Endothelial cell of umbilical vein (primary cell): ENCODE measurements around the gene SPATA6L. TPM values are rescaled to one million over a fixed set of nuclear protein-coding genes. Genes with fewer than 3 reads are reported as not detected.

Source experiments
- BruUV-seq: library from RNA; stranded (reverse); fragments of 400-500 nt; replicated peaks from 2 replicates; lab custom pipeline; 2021; lab: Mats Ljungman, UMichigan
- CTCF ChIA-PET: fragments of 300-600, 350-600 bp; sonication (Branson Sonifier 250); formaldehyde crosslinking; loops from one replicate; lab custom pipeline; 2021; ENCODE audit warnings: antibody characterized with exemption, inconsistent platforms; lab: Charles Lee
- POLR2A ChIA-PET: fragments of 300-600, 350-600 bp; sonication (Branson Sonifier 250); formaldehyde crosslinking; loops from one replicate; lab custom pipeline; 2021; ENCODE audit warnings: antibody characterized with exemption, inconsistent platforms; lab: Charles Lee
- DNase-seq: peaks from one replicate; pipeline ENCODE4 v3.0.0-alpha.2; 2011; ENCODE audit warnings: low read depth, low spot score
- FAIRE-seq: peaks from 2 replicates; lab custom pipeline; 2011; peaks lifted over from hg19 to GRCh38; lab: Jason Lieb, UNC
- H2AFZ ChIP-seq: 2 replicates; pipeline ENCODE4 v1.6.0; 2012; ENCODE audit warnings: low read depth, low read length, control low read depth, inconsistent platforms
- H3K27ac ChIP-seq: 2 replicates; pipeline ENCODE4 v1.5.1; 2011; ENCODE audit warnings: low read depth, mild to moderate bottlenecking, control low read depth, low read length, moderate library complexity; ENCODE audit not compliant: insufficient read depth
- H3K27me3 ChIP-seq, 2 experiments: 2 replicates each; pipeline versions ENCODE4 v1.6.0 to v1.6.1; 2011; ENCODE audit warnings: low read length in 2 of 2, mixed read lengths in 1 of 2; ENCODE audit not compliant: control insufficient read depth in 2 of 2, insufficient read depth in 2 of 2
- H3K36me3 ChIP-seq, 2 experiments: 2 replicates in 1 of 2; 3 replicates in 1 of 2; pipeline ENCODE4 v1.5.1; 2011; ENCODE audit warnings: low read length in 2 of 2, mild to moderate bottlenecking in 1 of 2, moderate library complexity in 1 of 2; ENCODE audit not compliant: control insufficient read depth in 2 of 2, insufficient read depth in 2 of 2; ENCODE audit errors: extremely low read depth in 1 of 2
- H3K4me1 ChIP-seq: 3 replicates; pipeline ENCODE4 v1.5.1; 2011; ENCODE audit warnings: mild to moderate bottlenecking, low read length; ENCODE audit not compliant: control insufficient read depth, insufficient read depth; ENCODE audit errors: extremely low read depth
- H3K4me2 ChIP-seq: 2 replicates; pipeline ENCODE4 v1.6.1; 2011; ENCODE audit warnings: low read length, control low read depth, mixed read lengths; ENCODE audit not compliant: insufficient read depth
- H3K4me3 ChIP-seq, 3 experiments: fragments of 200-600 bp in 1 of 3; sonication (generic), shearing (Covaris generic) in 1 of 3; replicated peaks in 1 of 3; 2 replicates each; pipeline ENCODE4 v1.5.1; 2011 to 2016; ENCODE audit warnings: control low read depth in 3 of 3, low read length in 3 of 3, mild to moderate bottlenecking in 2 of 3, inconsistent platforms in 1 of 3, low read depth in 1 of 3, moderate library complexity in 1 of 3; ENCODE audit not compliant: insufficient read depth in 1 of 3
- H3K79me2 ChIP-seq: 2 replicates; pipeline ENCODE4 v1.6.0; 2012; ENCODE audit warnings: low read length, inconsistent platforms; ENCODE audit not compliant: control insufficient read depth, insufficient read depth
- H3K9ac ChIP-seq: replicated peaks from 2 replicates; pipeline ENCODE3; 2011; ENCODE audit warnings: low read length, control low read depth; ENCODE audit not compliant: insufficient read depth; ENCODE audit errors: extremely low read depth
- H3K9me1 ChIP-seq: replicated peaks from 3 replicates; pipeline ENCODE4 v1.6.0; 2011; ENCODE audit warnings: mild to moderate bottlenecking, low read length; ENCODE audit not compliant: control insufficient read depth, insufficient read depth; ENCODE audit errors: extremely low read depth
- H3K9me3 ChIP-seq: replicated peaks from 2 replicates; pipeline ENCODE4 v1.5.1; 2012; ENCODE audit warnings: low read length, inconsistent platforms; ENCODE audit not compliant: control insufficient read depth, insufficient read depth
- H4K20me1 ChIP-seq: replicated peaks from 2 replicates; pipeline ENCODE3; 2011; ENCODE audit warnings: mild to moderate bottlenecking, low read length; ENCODE audit not compliant: control insufficient read depth, insufficient read depth; ENCODE audit errors: extremely low read depth
- EZH2 ChIP-seq: IDR thresholded peaks from 2 replicates; pipeline ENCODE4 v1.6.1; 2012; ENCODE audit warnings: borderline replicate concordance, low read depth, mild to moderate bottlenecking, moderate library complexity, low read length, inconsistent platforms; ENCODE audit not compliant: severe bottlenecking
- FOS ChIP-seq: IDR thresholded peaks from 2 replicates; pipeline ENCODE4 v1.6.1; 2011; ENCODE audit warnings: mild to moderate bottlenecking, low read length, moderate library complexity, borderline replicate concordance; ENCODE audit not compliant: insufficient read depth
- GATA2 ChIP-seq: IDR thresholded peaks from 2 replicates; pipeline ENCODE4 v1.7.0; 2011; ENCODE audit warnings: low read depth, mild to moderate bottlenecking, moderate library complexity, mixed read lengths, low read length; ENCODE audit not compliant: insufficient read length, insufficient read depth
- JUN ChIP-seq: IDR thresholded peaks from 2 replicates; pipeline ENCODE4 v1.6.1; 2011; ENCODE audit warnings: borderline replicate concordance, low read depth; ENCODE audit not compliant: insufficient read length, insufficient read depth
- MYC ChIP-seq: IDR thresholded peaks from one replicate; pipeline ENCODE4 v1.6.1; 2011; ENCODE audit warnings: mild to moderate bottlenecking, low read depth, low read length
- POLR2A ChIP-seq: IDR thresholded peaks from 2 replicates; pipeline ENCODE4 v1.6.1; 2012; ENCODE audit warnings: low read depth, mild to moderate bottlenecking, control low read depth, low read length
- POLR2AphosphoS5 ChIP-seq: IDR thresholded peaks from 2 replicates; pipeline ENCODE4 v1.6.1; 2012; ENCODE audit warnings: low read depth, mild to moderate bottlenecking, control low read depth, low read length, moderate library complexity; ENCODE audit not compliant: insufficient read depth
- dilution Hi-C: fragments of 300-500 bp; cut with MboI; formaldehyde crosslinking; loops from one replicate; pipeline ENCODE4 v1.15.0; 2019; ENCODE audit warnings: low sequenced_read_pairs; ENCODE audit not compliant: extremely low pct_ligation_motif_present
- intact Hi-C: fragments of 100-400 bp; cut with micrococcal nuclease; formaldehyde crosslinking; loops from one replicate; pipeline ENCODE4 v1.10.0; 2022
- polyA plus RNA-seq, 4 experiments: library from polyadenylated mRNA; depleted of rRNA in 3 of 4; stranded (reverse) in 3 of 4; unstranded in 1 of 4; fragments of >200 nt; gene quantifications; 2 replicates each; pipeline versions ENCODE4 v1.2.1 to v1.2.3, GENCODE V29; 2011 to 2012; ENCODE audit warnings: missing spikeins in 1 of 4
- total RNA-seq: library from RNA; stranded (reverse); gene quantifications from 2 replicates; pipeline ENCODE4 v1.2.3, GENCODE V29; 2021
- TF ChIP-seq, protein P1 (sequence below), 2 donors: IDR thresholded peaks; 1 replicate in 1 of 2; 2 replicates in 1 of 2; pipeline ENCODE4 v1.5.1; 2011; ENCODE audit warnings: low read length in 2 of 2, mild to moderate bottlenecking in 2 of 2, moderate library complexity in 2 of 2, control low read depth in 1 of 2, inconsistent platforms in 1 of 2, low read depth in 1 of 2; ENCODE audit not compliant: insufficient read depth in 1 of 2; ENCODE audit errors: extremely low read depth in 1 of 2
- TF ChIP-seq, protein P2 (sequence below): IDR thresholded peaks from 2 replicates; pipeline ENCODE4 v1.6.1; 2011; ENCODE audit not compliant: insufficient read depth, insufficient read length

Gene SPATA6L
- total and polyA plus RNA-seq, 2 donors (not counting 3 experiments of a cell fraction or from before 2014, with no cell fraction given), result 0.40 to 1.5 TPM

DNA sequence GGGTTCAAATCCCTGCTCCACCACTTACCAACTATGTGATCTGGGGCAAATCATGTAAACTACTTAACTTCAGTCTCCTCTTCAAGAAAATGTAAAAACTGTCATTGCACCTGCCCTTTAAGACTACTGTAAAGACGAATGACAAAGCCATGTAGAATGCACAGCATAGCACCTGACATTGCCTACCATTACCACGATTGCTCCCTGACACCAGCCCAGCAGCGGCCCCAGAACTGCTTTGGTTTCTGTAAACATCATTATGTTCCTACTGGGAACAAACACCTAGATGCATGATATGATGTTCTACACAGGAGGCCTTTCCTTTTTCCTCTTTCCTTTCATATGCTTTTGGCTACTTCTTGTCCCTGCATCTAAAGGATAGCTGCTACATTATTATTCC lies 27.3 kb downstream of the SPATA6L start:
- H3K9me3 ChIP-seq, result no peaks in the 10 kb centered on the region
- no peak overlapping the region for H3K27ac ChIP-seq
- no peak overlapping the region for H3K4me2 ChIP-seq
- no peaks in the 10 kb centered on the region for H3K36me3 ChIP-seq
- no peak for FAIRE-seq
- intact Hi-C loops (no loop called here), dilution Hi-C loops (no loop called here)
- no peak overlapping the region for H3K9ac ChIP-seq
- no peaks in the 10 kb centered on the region for H3K9me1 ChIP-seq
- no peaks in the 10 kb centered on the region for H3K4me1 ChIP-seq
- no peaks in the 10 kb centered on the region for H4K20me1 ChIP-seq
- H2AFZ ChIP-seq, result no peak overlapping the region
- ChIA-PET POLR2A (no interaction called here), CTCF (interaction anchor here (1.6 to 4.1 kb wide), 8 partner anchors 16 to 324 kb away, joined by 3 to 114 read pairs (median 9); partner anchors contain the start of gene PLPP6)
- DNase-seq, result no peak
- no peaks in the 10 kb centered on the region for H3K27me3 ChIP-seq
- no peak overlapping the region for H3K4me3 ChIP-seq
- H3K79me2 ChIP-seq, result no peaks in the 10 kb centered on the region
- no peak for TF ChIP-seq FOS
- TF ChIP-seq, protein P1, sequence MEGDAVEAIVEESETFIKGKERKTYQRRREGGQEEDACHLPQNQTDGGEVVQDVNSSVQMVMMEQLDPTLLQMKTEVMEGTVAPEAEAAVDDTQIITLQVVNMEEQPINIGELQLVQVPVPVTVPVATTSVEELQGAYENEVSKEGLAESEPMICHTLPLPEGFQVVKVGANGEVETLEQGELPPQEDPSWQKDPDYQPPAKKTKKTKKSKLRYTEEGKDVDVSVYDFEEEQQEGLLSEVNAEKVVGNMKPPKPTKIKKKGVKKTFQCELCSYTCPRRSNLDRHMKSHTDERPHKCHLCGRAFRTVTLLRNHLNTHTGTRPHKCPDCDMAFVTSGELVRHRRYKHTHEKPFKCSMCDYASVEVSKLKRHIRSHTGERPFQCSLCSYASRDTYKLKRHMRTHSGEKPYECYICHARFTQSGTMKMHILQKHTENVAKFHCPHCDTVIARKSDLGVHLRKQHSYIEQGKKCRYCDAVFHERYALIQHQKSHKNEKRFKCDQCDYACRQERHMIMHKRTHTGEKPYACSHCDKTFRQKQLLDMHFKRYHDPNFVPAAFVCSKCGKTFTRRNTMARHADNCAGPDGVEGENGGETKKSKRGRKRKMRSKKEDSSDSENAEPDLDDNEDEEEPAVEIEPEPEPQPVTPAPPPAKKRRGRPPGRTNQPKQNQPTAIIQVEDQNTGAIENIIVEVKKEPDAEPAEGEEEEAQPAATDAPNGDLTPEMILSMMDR (IDR thresholded peaks at IDR 0.05; ENCODE audit: extremely low read depth in 1 of 2, insufficient read depth in 1 of 2, low read depth in 1 of 2, low read length in 2 of 2), result no peak
- no peak for TF ChIP-seq MYC
- no peak for TF ChIP-seq POLR2A
- TF ChIP-seq JUN, result no peak
- TF ChIP-seq, protein P2, sequence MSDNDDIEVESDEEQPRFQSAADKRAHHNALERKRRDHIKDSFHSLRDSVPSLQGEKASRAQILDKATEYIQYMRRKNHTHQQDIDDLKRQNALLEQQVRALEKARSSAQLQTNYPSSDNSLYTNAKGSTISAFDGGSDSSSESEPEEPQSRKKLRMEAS, result no peak
- TF ChIP-seq GATA2, result no peak
- no peak for TF ChIP-seq POLR2AphosphoS5
- no peak for TF ChIP-seq EZH2
- BruUV-seq, result no TSS peak
